GM19023 (cell line): Measurements from ENCODE around the gene MRC1.
"Not testable (repeated sequence)": the region's sequence is repeated elsewhere in the genome, so short reads cannot be mapped to it uniquely, and the experiment has no call there.

ENCODE experiments used
- ATAC-seq: cut with Tn5 transposase; IDR thresholded peaks from one replicate; pipeline ENCODE4 v1.9.1; 2021; ENCODE audit warnings: mild to moderate bottlenecking, moderate library complexity; ENCODE audit not compliant: unreplicated experiment

The MRC1 gene

GRCh38 chr10:17904564-17904963 is 95.4 kb downstream of the MRC1 start:
- no peak for ATAC-seq

DNA sequence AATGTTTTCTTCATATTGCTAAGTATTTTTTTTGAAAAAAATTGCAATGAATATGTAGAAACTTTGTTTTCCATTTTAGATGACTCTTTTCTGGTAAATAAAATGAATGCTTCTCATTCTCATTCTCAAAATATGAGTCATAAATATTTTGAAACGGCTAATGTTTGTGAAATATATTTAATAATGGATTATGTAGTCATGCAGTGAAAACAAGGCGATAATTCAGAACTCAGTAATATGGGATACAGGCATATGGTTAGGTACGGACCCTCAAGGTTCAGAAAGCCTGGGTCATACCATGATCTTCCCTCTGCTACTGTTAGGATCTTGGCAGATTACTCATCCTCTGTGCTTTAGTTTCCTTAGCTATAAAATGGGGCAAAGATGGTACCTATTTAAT is 96.3 kb downstream of the MRC1 start:
- no peak for ATAC-seq

DNA sequence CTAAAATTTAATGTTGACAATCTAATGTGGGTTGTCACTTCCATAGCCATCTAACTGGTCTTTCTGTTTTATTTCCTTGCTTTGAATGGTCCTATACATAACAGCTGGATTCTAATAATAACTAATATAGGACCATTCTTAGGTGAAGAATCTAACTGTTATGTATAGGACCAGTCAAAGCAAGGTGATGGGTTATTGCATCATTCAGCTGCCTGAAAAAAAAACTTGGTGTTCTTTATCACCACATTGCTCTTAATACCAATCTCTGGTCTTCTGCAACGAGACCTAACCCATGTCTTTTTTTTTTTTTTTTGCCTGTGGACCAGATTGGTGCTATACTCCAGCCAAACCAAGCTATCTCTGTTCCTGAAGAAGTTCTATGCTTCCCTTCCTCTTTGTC is 96.9 kb downstream of the MRC1 start:
- ATAC-seq, result no peak

- no peak for ATAC-seq
These were observed 98.5 kb downstream of the MRC1 start for GRCh38 chr10:17907641-17908040.

- no peak for ATAC-seq
These were observed 101.1 kb downstream of the MRC1 start for GRCh38 chr10:17910125-17910789.

DNA sequence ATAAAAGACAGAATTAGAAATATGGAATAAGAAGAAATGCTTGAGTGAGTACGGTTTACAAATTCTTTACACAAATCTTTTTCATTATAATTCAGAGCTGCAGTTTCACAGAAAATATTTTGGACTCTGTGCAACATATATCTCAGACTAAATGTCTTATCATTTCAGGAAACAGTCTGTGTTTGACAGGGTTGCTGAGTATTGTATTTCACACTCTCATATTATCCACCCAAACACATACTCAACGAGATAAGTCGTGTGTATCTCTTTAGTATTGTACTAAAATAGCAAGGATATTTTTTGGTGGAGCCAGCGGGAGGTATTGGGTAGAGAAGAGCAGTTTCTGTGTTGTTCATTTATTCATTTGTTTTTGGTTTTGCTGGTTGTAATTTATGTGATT is 103.6 kb downstream of the MRC1 start:
- ATAC-seq, result no peak

DNA sequence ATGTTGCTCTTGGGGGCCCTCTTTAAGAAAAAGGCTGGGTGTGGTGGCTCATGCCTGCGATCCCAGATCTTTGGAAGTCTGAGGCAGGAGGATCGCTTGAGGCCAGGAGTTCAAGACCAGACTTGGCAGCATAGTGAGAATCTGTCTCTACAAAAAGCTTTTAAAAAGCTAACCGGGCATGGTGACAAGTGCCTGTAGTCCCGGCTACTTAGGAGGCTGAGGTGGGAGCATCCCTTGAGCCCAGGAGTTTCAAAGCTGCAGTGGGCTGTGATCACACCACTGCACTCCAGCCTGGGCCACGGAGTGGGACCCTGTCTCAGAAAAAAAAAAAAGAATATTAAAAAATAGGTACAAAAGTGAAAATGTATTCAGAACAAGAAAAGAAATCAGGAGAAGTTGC is 104.5 kb downstream of the MRC1 start:
- ATAC-seq, result no peak

DNA sequence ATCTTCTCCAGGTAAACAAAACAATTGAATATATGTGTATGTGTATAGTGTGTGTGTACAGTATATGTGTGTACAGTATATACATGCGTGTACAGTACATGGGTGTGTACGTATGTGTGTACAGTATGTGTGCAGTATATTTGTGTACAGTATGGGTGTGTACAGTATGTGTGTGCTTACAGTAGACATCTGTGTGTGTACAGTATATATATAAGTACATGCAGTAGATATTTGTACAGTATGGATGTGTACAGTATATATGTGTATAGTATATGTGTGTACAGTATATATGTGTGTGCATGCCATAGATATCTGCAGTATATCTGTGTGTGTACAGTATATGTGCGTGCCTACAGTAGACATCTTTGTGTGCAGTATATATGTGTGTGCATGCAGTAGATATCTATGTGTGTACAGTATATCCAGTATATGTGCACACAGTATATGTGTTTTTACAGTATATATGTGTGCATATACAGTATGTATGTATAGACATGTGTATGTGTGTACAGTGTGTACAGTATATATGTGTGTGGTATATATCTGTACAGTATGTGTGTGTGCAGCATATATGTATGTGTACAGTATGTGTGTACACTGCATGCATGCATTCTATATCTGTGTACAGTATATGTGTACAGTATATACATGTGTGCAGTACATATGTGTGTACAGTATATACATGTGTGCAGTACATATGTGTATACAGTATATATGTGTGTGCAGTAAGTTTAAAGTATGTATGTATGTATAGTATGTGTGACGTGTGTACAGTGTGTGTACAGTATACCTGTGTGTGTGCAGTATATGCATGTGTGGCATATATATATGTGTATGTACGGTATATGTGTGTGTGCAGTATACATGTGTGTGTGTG is 105.3 kb downstream of the MRC1 start:
- no peak for ATAC-seq

DNA sequence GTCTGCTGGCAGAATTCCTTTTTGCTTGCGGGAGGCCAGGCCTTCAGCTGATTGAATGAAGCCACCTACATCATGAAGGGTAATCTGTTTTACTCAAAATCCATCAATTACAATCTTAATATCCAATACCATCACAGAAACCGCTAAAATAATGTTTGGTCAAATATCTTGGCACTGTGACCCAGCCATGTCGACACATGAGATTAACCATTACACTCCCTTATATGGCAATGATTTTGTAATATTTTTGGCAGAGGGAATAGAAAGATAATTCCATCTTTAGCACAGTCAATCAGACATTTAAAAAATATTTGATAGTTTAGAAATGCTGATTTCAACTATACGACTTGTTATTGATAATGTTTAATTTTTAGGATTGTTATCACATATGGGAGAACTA is 106.0 kb downstream of the MRC1 start:
- ATAC-seq, result no peak

- ATAC-seq, result no peak
These were observed 109.2 kb downstream of the MRC1 start for GRCh38 chr10:17918187-17918903.

DNA sequence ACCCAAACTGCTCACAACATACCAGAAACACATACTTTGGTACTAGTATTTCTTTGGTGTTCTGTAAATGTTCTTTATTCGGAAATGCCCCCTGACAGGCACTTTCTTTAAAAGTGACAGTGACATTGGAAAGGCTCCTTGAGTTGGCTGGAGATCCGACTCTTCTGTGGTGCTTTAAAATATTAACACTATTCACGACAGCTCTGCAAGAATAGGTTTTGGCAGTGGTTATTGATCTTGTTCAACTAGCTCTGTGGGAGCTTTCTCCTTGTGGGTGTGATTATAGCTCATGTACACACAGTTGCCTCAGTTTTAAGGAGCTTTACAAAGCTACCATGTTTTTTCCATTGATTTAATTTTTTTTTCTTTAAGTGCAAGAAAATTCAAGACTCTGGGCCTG is 112.2 kb downstream of the MRC1 start:
- no peak for ATAC-seq

GRCh38 chr10:17923728-17924127 is 114.6 kb downstream of the MRC1 start:
- ATAC-seq, result no peak

DNA sequence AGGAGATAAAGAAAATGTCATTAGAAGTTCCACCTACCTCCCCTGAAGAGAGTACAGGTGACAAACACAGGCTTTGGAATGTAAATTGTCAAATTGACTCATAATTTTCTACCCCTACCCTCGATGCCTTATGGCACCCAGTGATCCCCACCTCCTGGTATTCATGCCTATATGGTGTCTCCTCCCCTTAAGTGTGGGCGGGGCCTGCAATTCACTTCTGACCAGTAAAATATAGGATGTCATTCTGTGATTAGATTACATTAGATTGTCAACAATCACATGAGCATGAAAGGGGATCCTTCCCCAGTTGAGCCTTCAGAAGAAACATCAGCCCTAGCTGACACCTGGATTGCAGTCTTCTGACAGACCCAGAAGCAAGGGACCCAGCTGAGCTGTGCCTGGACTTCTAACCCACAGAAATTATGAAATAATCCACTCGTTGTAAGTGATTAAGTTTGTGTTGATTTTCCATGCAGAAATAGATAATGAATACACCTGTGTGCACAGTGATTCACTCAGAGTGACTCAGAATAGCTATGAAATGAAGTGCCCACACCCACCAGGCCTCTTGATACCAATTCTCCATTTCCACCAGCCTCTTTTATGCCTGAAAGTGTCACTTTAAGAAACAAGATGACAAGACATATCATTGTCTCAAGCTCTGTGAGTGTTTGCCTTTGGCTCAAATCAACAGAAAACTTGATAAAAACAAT is 134.0 kb downstream of the MRC1 start:
- no peak for ATAC-seq

GRCh38 chr10:17950269-17950668 is 141.1 kb downstream of the MRC1 start:
- ATAC-seq, result not testable (repeated sequence)

GRCh38 chr10:17950726-17951125 is 141.6 kb downstream of the MRC1 start:
- ATAC-seq, result no peak

GRCh38 chr10:17951868-17952371 is 142.8 kb downstream of the MRC1 start, which contains the start of gene SLC39A12:
Gene SLC39A12 (plus strand): TSS chr10:17951918. CDS start chr10:17953277, 1,359 bp downstream.
- ATAC-seq, result no peak

GRCh38 chr10:17954372-17954771 is 145.2 kb downstream of the MRC1 start:
- not testable (repeated sequence) for ATAC-seq

- ATAC-seq, result no peak
These were observed 145.7 kb downstream of the MRC1 start for GRCh38 chr10:17954861-17955260.

DNA sequence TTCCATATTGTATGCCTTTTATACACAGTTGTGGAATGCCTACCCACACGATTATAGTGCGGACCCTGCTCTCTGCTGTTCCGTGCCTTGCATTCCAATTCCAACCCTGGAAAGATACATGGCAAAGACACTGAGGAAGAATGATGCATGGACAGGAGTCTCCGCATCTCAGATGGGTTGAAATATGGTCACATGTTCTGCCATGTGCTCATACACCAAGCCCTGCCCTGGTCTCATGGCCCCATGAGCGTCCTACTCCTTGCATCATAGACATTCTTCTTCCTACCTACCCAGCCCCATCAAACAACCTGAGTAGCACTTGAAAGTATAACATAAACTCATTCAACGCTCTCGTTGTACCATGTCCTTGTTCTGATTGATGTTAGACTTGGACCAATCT is 148.9 kb downstream of the MRC1 start:
- ATAC-seq, result no peak

- no peak for ATAC-seq
These were observed 150.7 kb downstream of the MRC1 start for GRCh38 chr10:17959870-17960269.
